Left hindlimb (tissue), 1 donor: ENCODE data around the gene C21orf91.

Experiments
- DNase-seq: peaks from one replicate; pipeline ENCODE4 v3.0.0-alpha.2; 2018

C21orf91 gene

GRCh38 chr21:17796503-17796902 lies 22.7 kb downstream of the C21orf91 start:
- no peak for DNase-seq

GRCh38 chr21:17796037-17796403 lies 23.1 kb downstream of the C21orf91 start:
- DNase-seq, result no peak

- DNase-seq, result no peak
Observed at GRCh38 chr21:17795146-17796036, 23.8 kb downstream of the C21orf91 start.

GRCh38 chr21:17794518-17795145 lies 24.5 kb downstream of the C21orf91 start:
- DNase-seq, result no peak

DNA sequence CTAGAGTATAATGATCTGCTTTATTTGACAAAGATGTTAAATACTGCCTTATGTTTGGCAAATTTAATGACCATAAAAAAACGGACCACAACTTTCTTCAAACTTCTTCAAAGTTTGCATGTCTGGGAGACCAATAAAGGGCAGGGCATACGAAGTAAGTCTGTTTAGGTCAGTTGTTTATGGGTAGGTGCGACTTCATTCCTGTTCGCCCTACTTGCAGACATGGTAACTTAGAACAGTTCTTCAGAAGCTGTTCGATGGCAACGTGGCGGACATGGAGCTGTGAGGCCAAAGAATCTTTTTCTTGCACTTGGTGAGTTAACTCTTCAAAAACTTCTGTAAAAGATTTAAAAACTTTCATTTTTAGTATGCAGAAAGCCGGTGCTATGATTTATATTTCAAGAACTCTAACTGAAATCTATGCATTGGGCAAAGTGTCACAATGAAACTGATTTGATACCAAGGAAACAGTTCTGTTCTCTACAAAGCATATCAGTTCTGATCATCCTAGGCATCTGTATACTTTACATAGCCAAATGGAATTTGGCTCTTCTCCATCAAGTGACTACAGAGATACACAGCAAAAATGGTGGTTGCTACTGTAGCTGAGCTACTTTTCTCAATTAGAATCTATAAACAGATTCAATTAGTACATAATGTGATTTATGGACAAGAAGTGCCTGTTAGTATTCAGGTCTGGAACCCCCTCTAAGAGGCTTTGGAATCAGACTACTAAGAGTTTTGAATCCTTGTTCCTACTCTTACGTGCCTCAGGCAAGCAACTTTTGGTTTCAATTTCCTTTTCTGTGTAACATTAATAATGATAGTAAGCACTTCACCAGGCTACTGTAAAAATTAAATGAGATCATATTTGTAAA lies 25.7 kb downstream of the C21orf91 start:
- no peak for DNase-seq

GRCh38 chr21:17789656-17790055 lies 29.5 kb downstream of the C21orf91 start:
- no peak for DNase-seq

- DNase-seq, result no peak
Observed at GRCh38 chr21:17789069-17789468, 30.1 kb downstream of the C21orf91 start.

DNA sequence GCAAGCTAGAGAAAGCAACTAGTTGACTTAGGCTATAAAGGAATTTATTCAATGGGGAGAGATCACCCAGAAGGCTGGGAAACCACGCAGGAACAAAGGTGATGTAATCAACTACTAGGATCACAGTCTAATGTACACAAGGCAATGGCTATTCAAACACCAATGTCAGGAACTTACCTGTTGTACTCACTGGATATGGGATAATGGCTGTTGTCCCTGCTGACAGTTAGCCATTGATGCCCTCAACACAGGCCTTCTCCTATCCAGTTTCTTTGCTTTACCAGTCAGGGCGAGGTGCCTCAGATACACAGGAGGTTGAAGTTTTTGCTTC lies 32.3 kb downstream of the C21orf91 start:
- DNase-seq, result no peak

- no peak for DNase-seq
Observed at GRCh38 chr21:17786071-17786850, 32.9 kb downstream of the C21orf91 start.

GRCh38 chr21:17785403-17785788 lies 33.8 kb downstream of the C21orf91 start:
- DNase-seq, result no peak

DNA sequence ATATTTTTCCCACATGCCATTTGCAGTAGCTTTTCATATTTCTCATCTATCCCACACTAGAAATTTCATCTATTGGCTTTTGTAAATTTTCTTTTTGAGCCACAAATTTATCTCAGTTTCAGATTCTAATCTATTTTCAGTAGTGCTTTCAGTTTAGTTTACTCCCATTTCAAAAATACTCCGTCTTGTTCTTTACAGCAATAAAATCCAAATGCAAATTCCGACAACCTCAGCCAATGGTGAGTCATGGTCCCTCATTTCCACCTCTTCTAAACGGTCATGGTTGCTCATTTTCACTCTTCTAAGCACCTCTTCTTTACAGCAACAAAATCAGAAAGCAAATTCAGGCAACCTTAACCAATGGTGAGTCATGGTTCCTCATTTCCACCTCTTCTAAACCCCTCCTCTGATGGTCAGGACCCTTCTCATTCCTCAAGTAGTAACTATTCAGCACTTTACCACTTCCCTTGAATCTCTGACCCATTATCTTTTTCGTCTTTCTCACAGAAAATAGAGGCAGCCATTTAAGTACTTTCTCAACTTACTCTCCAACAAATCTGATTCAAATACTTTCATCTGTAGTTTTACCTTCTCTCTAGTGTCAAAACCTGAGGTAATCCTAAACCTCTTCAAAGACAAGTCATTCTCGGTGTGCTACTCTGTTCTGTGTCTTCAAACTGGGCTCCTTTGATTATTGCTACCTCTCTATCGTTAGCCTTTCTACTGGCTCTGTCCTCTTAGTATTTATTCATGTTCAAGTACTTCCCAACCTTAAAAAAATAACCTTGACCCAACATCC lies 34.4 kb downstream of the C21orf91 start:
- DNase-seq, result no peak

GRCh38 chr21:17784180-17784598 lies 35.0 kb downstream of the C21orf91 start:
- no peak for DNase-seq

GRCh38 chr21:17783481-17784179 lies 35.5 kb downstream of the C21orf91 start:
- DNase-seq, result no peak

GRCh38 chr21:17783003-17783402 lies 36.2 kb downstream of the C21orf91 start:
- no peak for DNase-seq

DNA sequence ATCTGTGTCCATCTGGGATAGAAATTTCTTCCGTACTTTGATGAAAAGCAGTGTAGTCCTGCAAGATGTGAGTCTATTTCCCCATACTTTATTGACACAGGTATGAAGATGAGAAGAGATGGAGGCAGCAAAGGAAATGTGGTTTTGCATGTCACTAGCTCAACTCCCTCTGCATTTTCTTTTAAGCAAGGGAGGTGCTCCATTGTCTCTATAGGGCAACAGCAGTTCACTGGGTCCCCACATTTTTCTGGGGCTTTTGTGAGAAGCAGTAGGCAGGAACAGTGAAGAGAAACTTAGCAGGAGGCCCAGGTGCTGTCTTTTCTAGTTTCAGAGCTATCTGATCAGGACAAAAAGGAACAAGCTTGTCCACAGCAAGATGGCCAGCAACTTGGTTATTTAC lies 37.1 kb downstream of the C21orf91 start:
- DNase-seq, result no peak

DNA sequence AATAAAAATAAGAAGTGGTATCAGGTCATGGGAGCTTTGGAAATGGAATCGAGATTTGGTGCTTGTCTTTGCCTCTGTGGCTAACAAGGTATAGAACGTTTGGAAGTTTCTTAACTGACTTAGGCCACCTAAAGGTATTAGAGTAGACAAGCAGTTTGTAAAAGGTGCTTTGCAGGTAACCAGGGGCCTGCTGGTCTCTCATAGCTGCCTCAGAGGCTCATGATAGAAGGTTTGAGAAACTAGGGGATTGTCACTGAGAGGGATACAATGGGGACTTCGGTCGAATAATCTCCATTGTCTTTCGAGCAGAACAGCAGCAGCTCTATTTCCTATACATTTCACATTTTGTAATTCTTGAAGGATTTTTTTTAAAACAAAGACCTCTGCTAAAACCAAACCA lies 37.6 kb downstream of the C21orf91 start:
- DNase-seq, result no peak

GRCh38 chr21:17780539-17780938 lies 38.6 kb downstream of the C21orf91 start:
- no peak for DNase-seq

- DNase-seq, result no peak
Observed at GRCh38 chr21:17779980-17780379, 39.2 kb downstream of the C21orf91 start.

GRCh38 chr21:17779496-17779895 lies 39.7 kb downstream of the C21orf91 start:
- no peak for DNase-seq

DNA sequence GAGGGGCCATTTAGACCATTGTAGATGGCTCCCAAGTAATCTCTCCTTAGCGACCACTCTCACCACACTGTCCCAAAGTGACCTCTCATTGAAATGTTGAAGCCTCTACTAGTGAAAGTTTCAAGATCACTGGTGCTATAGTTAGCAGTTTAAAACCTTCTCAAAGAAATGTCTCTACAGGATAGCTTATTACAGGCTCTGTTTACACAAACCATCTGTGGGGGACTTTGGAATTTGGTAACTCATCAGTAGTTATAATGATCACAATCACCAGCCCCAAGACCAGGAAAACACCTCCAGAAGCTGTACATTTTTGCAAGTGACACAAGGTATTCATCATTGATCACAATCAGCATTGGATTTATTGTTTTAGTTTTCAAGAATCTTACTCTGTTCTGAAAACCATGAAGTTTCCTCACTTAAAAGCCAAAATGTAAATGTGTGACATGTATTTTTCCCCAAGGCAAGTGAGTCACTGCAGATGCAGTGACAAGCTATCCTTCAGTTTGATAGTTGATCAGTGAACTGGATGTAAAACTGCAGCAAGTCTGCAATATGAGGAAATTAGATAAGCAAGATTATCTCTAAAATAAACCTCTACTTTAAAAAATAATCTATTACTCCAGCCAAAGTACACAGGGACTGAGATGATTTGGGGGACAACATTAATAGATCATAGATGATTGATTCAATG lies 41.9 kb downstream of the C21orf91 start:
- no peak for DNase-seq
